ENCODE data around the gene FAM9A.

FAM9A gene

GRCh38 chrX:8801041-8801599 is at the start of gene FAM9A:
Gene FAM9A (minus strand): TSS chrX:8801383. CDS start chrX:8800171, 1,212 bp downstream.
- DNase-seq: no peak

GRCh38 chrX:8850478-8850877 is 49.3 kb upstream of the FAM9A start:
- DNase-seq: no peak

GRCh38 chrX:8849945-8850344 is 48.8 kb upstream of the FAM9A start:
- DNase-seq: no peak

- DNase-seq: no peak
Measured at GRCh38 chrX:8849458-8849857, 48.3 kb upstream of the FAM9A start.

- no peak for DNase-seq
Measured at GRCh38 chrX:8848911-8849310, 47.7 kb upstream of the FAM9A start.

GRCh38 chrX:8848441-8848840 is 47.3 kb upstream of the FAM9A start:
- no peak for DNase-seq

GRCh38 chrX:8847360-8847759 is 46.2 kb upstream of the FAM9A start:
- DNase-seq: no peak

GRCh38 chrX:8846266-8846665 is 45.1 kb upstream of the FAM9A start:
- DNase-seq: no peak

- no peak for DNase-seq
Measured at GRCh38 chrX:8845469-8845868, 44.3 kb upstream of the FAM9A start.

GRCh38 chrX:8845060-8845459 is 43.9 kb upstream of the FAM9A start:
- DNase-seq: no peak

- no peak for DNase-seq
Measured at GRCh38 chrX:8844157-8844556, 43.0 kb upstream of the FAM9A start.

GRCh38 chrX:8841911-8842310 is 40.7 kb upstream of the FAM9A start:
- DNase-seq: no peak

- no peak for DNase-seq
Measured at GRCh38 chrX:8834392-8834791, 33.2 kb upstream of the FAM9A start.

GRCh38 chrX:8832582-8833378 is 31.6 kb upstream of the FAM9A start:
- DNase-seq: no peak

GRCh38 chrX:8823698-8824097 is 22.5 kb upstream of the FAM9A start:
- no peak for DNase-seq

GRCh38 chrX:8822002-8822401 is 20.8 kb upstream of the FAM9A start:
- no peak for DNase-seq

- no peak for DNase-seq
Measured at GRCh38 chrX:8820910-8821527, 19.8 kb upstream of the FAM9A start.

- no peak for DNase-seq
Measured at GRCh38 chrX:8815460-8816065, 14.4 kb upstream of the FAM9A start.

- no peak for DNase-seq
Measured at GRCh38 chrX:8813036-8813435, 11.9 kb upstream of the FAM9A start.

- no peak for DNase-seq
Measured at GRCh38 chrX:8811611-8812010, 10.4 kb upstream of the FAM9A start.

- DNase-seq: no peak
Measured at GRCh38 chrX:8808661-8809060, 7.5 kb upstream of the FAM9A start.

- no peak for DNase-seq
Measured at GRCh38 chrX:8805974-8806373, 4.8 kb upstream of the FAM9A start.

GRCh38 chrX:8805046-8805445 is 3.9 kb upstream of the FAM9A start:
- no peak for DNase-seq

- DNase-seq: no peak
Measured at GRCh38 chrX:8803326-8803725, 2.1 kb upstream of the FAM9A start.
